Lower lobe of right lung (tissue), 2 donors: Measurements from ENCODE around the gene HYI. TPM values are rescaled to one million over a fixed set of nuclear protein-coding genes. Genes with fewer than 3 reads are reported as not detected.

Experiments
- ATAC-seq, 2 donors: fragments of 200-7000 bp; cut with Tn5 transposase; one replicate each; pipeline ENCODE4 v1.9.1; 2020 to 2022; ENCODE audit warnings: mild to moderate bottlenecking in 2 of 2, moderate library complexity in 2 of 2
- DNase-seq: peaks from one replicate; pipeline ENCODE4 v3.0.0-alpha.2; 2020
- H3K27ac ChIP-seq: fragments of 200-600 bp; one replicate; pipeline ENCODE4 v1.8.0; 2022
- H3K27me3 ChIP-seq: fragments of 200-600 bp; one replicate; pipeline ENCODE4 v1.8.0; 2022; ENCODE audit warnings: low read depth
- H3K36me3 ChIP-seq: fragments of 200-600 bp; one replicate; pipeline ENCODE4 v1.8.0; 2022; ENCODE audit warnings: mild to moderate bottlenecking
- H3K4me1 ChIP-seq: fragments of 200-600 bp; one replicate; pipeline ENCODE4 v1.8.0; 2022
- H3K4me3 ChIP-seq: fragments of 200-600 bp; one replicate; pipeline ENCODE4 v1.8.0; 2022; ENCODE audit warnings: mild to moderate bottlenecking
- H3K9me3 ChIP-seq: fragments of 200-600 bp; one replicate; pipeline ENCODE4 v1.8.0; 2022
- intact Hi-C: fragments of 100-400 bp; cut with DNase I; formaldehyde crosslinking; loops from one replicate; pipeline ENCODE4 v1.11.0; 2022
- total RNA-seq: library from RNA; stranded (reverse); fragmentation: NEBNext Ultra II Directional; extraction: Animal tissue kit (Norgen Biotek cat#: 25700); gene quantifications from one replicate; pipeline ENCODE4 v1.2.1, GENCODE V29; 2021
- TF ChIP-seq, protein P1 (sequence below): fragments of 200-600 bp; IDR thresholded peaks from one replicate; pipeline ENCODE4 v1.8.0; 2022; ENCODE audit warnings: antibody characterized with exemption, mild to moderate bottlenecking
- donor health status: DM: no; HTN: yes; CAD: no; lungs with severe emphysema.

Gene HYI
- total RNA-seq, 1 donor from 2014 or later: 67.7 TPM

DNA sequence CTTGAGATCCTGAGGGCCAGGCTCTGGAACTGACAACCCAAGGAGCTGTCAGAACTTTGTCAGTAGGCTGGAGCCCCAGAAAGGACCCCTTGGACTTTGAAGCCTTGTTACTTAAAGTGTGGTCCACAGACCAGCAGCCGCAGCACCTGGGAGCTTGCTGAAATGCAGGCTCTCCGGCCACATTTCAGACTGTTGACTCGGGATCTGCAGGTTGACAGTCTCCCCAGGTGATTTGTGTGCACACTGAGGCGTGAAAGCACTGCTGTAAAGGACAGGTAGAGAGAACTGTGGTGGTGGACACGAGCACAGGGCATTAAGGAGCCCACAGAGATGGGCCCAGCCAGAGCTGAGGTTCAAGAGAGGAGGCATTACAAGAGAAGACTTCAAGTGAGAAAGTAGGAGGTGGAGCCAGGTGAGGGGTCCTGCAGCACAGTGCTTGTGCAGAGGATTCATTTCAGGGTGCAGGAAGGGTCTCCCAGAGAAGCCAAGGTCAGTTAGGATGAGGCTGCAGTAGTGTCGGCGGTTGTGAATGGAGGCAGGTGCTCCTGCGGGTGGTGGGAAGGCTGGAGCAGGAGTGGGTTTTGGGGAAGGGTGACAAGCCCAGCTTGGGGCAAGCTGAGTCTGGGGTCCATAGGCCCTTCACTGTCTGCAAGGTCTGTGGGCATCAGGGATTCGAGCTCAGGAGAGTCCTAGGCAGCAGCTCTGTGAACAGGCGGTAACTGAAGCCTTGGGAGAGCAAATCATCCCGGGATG is 4.6 kb downstream of the HYI start:
- TF ChIP-seq, protein P1, sequence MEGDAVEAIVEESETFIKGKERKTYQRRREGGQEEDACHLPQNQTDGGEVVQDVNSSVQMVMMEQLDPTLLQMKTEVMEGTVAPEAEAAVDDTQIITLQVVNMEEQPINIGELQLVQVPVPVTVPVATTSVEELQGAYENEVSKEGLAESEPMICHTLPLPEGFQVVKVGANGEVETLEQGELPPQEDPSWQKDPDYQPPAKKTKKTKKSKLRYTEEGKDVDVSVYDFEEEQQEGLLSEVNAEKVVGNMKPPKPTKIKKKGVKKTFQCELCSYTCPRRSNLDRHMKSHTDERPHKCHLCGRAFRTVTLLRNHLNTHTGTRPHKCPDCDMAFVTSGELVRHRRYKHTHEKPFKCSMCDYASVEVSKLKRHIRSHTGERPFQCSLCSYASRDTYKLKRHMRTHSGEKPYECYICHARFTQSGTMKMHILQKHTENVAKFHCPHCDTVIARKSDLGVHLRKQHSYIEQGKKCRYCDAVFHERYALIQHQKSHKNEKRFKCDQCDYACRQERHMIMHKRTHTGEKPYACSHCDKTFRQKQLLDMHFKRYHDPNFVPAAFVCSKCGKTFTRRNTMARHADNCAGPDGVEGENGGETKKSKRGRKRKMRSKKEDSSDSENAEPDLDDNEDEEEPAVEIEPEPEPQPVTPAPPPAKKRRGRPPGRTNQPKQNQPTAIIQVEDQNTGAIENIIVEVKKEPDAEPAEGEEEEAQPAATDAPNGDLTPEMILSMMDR: no peak
- H3K4me3 ChIP-seq: no peak overlapping the region
- intact Hi-C loops: no loop called here
- H3K4me1 ChIP-seq: peaks cover 6% of the 10 kb centered on the region
- H3K27ac ChIP-seq: no peak overlapping the region
- ATAC-seq: no peak
- DNase-seq: no peak
- H3K9me3 ChIP-seq: no peaks in the 10 kb centered on the region
- peaks cover 79% of the 10 kb centered on the region for H3K36me3 ChIP-seq
- no peaks in the 10 kb centered on the region for H3K27me3 ChIP-seq

DNA sequence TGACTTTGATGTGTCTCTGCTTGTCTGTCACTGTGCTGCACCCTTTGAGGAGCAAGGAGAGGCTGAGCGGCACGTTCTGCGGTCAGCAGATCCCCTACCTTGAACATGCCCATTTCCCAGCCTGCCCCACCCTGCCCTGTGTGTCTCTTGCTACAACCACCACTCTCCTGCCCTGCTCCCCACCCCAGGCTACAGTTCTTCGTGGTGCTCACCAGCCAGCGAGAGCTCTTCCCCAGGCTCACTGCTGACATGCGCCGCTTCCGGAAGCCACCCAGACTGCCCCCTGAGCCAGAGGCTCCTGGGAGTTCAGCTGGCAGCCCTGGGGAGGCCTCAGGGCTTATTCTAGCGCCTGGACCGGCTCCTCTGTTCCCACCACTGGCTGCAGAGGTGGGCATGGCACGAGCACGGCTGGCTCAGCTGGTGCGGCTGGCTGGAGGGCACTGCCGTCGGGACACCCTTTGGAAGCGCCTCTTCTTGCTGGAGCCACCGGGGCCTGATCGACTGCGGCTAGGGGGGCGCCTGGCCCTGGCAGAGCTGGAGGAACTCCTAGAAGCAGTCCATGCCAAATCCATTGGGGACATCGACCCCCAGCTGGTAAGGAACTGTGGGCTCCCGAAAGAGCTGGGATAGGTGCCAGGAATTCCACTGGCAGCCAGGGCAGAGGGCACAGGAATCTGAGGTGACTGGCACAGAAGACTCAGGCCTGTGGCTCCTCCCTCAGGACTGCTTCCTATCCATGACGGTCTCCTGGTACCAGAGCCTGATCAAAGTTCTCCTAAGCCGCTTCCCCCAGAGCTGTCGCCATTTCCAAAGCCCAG is 5.6 kb downstream of the HYI start:
- no peaks in the 10 kb centered on the region for H3K9me3 ChIP-seq
- H3K4me1 ChIP-seq: peaks cover 6% of the 10 kb centered on the region
- H3K36me3 ChIP-seq: peaks cover 89% of the 10 kb centered on the region
- DNase-seq (no peak), ATAC-seq (no peak)
- intact Hi-C loops: no loop called here
- no peak overlapping the region for H3K27ac ChIP-seq
- H3K4me3 ChIP-seq: no peak overlapping the region
- H3K27me3 ChIP-seq: no peaks in the 10 kb centered on the region
- TF ChIP-seq, protein P1: no peak

- DNase-seq (peak; percentile 24), ATAC-seq (no peak)
- Histone ChIP-seq H3K27me3 (no peaks in the 10 kb centered on the region), H3K4me3 (no peak overlapping the region), H3K9me3 (no peaks in the 10 kb centered on the region), H3K27ac (no peak overlapping the region), H3K4me1 (peaks cover 2% of the 10 kb centered on the region), H3K36me3 (peaks cover 98% of the 10 kb centered on the region)
- TF ChIP-seq, protein P1: no peak
- intact Hi-C loops: no loop called here
Measured at GRCh38 chr1:43446881-43447835, 6.6 kb downstream of the HYI start.

DNA sequence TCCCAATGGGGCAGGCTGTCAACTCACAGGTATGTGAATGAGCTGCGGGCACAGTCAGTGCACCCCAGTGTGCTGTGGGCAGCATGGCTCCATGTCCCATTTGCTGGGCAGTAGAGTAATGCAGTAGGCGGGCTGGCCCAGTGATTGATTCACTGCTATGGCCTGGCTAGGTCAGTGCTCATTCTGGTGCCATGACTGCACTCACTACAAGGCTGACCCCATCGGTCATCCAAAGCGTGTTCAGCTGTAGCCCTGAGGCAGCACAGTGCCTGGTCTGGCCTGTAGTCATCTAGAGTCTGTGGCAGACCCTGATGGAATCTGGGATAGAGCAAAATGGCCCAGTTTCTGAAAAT is 7.4 kb downstream of the HYI start:
- no peak overlapping the region for H3K4me3 ChIP-seq
- no peak overlapping the region for H3K27ac ChIP-seq
- TF ChIP-seq, protein P1: no peak
- DNase-seq (peak; percentile 26), ATAC-seq (no peak)
- no peaks in the 10 kb centered on the region for H3K27me3 ChIP-seq
- peaks cover 100% of the 10 kb centered on the region for H3K36me3 ChIP-seq
- no peaks in the 10 kb centered on the region for H3K9me3 ChIP-seq
- H3K4me1 ChIP-seq: no peaks in the 10 kb centered on the region
- intact Hi-C loops: no loop called here
